H1 (cell line): ENCODE measurements around the gene ZNF283. TPM values are rescaled to one million over a fixed set of nuclear protein-coding genes. Genes with fewer than 3 reads are reported as not detected.
A peak's percentile ranks its signal among the peaks of the same experiment; 100 is the strongest.

Experiments
- CTCF ChIA-PET: fragments of 300-600 bp; sonication (Branson Sonifier 250); formaldehyde crosslinking; loops from one replicate; lab custom pipeline; 2021; ENCODE audit not compliant: partially characterized antibody; lab: Charles Lee
- POLR2A ChIA-PET: fragments of 300-600 bp; sonication (Branson Sonifier 250); formaldehyde crosslinking; loops from one replicate; lab custom pipeline; 2021; ENCODE audit warnings: inconsistent platforms; ENCODE audit not compliant: partially characterized antibody; lab: Charles Lee
- DNase-seq, 2 experiments: peaks; one replicate each; pipeline versions ENCODE4 v3.0.0 to v3.0.0-alpha.2; 2010 to 2022; ENCODE audit warnings: low spot score in 2 of 2, low read depth in 1 of 2, mixed read lengths in 1 of 2
- FAIRE-seq: peaks from 2 replicates; lab custom pipeline; 2011; peaks lifted over from hg19 to GRCh38; lab: Jason Lieb, UNC
- H2AFZ ChIP-seq: 2 replicates; pipeline ENCODE4 v1.8.1; 2012; ENCODE audit warnings: low read length, inconsistent platforms
- H2AK5ac ChIP-seq: 2 replicates; pipeline ENCODE4 v1.6.1; 2013; ENCODE audit warnings: low read depth, low read length
- H2BK120ac ChIP-seq: replicated peaks from 2 replicates; pipeline ENCODE3; 2013; ENCODE audit warnings: low read depth, low read length, inconsistent platforms
- H2BK12ac ChIP-seq: 2 replicates; pipeline ENCODE4 v1.6.1; 2013; ENCODE audit warnings: low read depth, low read length
- H2BK15ac ChIP-seq: 2 replicates; pipeline ENCODE4 v1.6.1; 2013; ENCODE audit warnings: low read length
- H2BK20ac ChIP-seq: 2 replicates; pipeline ENCODE4 v1.6.1; 2013; ENCODE audit warnings: low read length
- H2BK5ac ChIP-seq: 2 replicates; pipeline ENCODE4 v1.6.1; 2013; ENCODE audit warnings: low read depth, low read length
- H3K14ac ChIP-seq: 2 replicates; pipeline ENCODE4 v1.6.1; 2013; ENCODE audit warnings: inconsistent platforms; ENCODE audit not compliant: insufficient read length
- H3K18ac ChIP-seq: 2 replicates; pipeline ENCODE4 v1.6.1; 2013; ENCODE audit warnings: low read length; ENCODE audit errors: extremely low read depth
- H3K23ac ChIP-seq: 2 replicates; pipeline ENCODE4 v1.6.1; 2013; ENCODE audit warnings: inconsistent platforms; ENCODE audit not compliant: insufficient read length
- H3K23me2 ChIP-seq: 2 replicates; pipeline ENCODE4 v1.6.1; 2013; ENCODE audit warnings: low read depth, low read length
- H3K27ac ChIP-seq: 2 replicates; pipeline ENCODE4 v1.6.1; 2011; ENCODE audit warnings: low read depth, low read length, inconsistent platforms
- H3K27me3 ChIP-seq, 4 experiments: replicated peaks in 1 of 4; 1 replicate in 1 of 4; 2 replicates in 3 of 4; pipeline versions ENCODE4 v1.6.1 to v1.8.1; 2011 to 2013; ENCODE audit warnings: low read length in 3 of 4, mild to moderate bottlenecking in 3 of 4, inconsistent platforms in 2 of 4, mixed read lengths in 2 of 4, moderate library complexity in 1 of 4; ENCODE audit not compliant: control insufficient read depth in 3 of 4, insufficient read depth in 3 of 4; ENCODE audit errors: extremely low read depth in 1 of 4
- H3K36me3 ChIP-seq, 4 experiments: 2 replicates each; pipeline versions ENCODE4 v1.6.1 to v1.8.1; 2011 to 2013; ENCODE audit warnings: mild to moderate bottlenecking in 4 of 4, low read length in 3 of 4, moderate library complexity in 2 of 4, control low read depth in 1 of 4, inconsistent platforms in 1 of 4; ENCODE audit not compliant: insufficient read depth in 4 of 4, control insufficient read depth in 2 of 4
- H3K4ac ChIP-seq: replicated peaks from 2 replicates; pipeline ENCODE3; 2013; ENCODE audit warnings: low read length, low read depth, mixed read lengths, inconsistent platforms; ENCODE audit not compliant: insufficient read length
- H3K4me1 ChIP-seq, 4 experiments: replicated peaks in 1 of 4; 1 replicate in 1 of 4; 2 replicates in 3 of 4; pipeline versions ENCODE4 v1.6.1 to v1.8.1; 2011 to 2013; ENCODE audit warnings: low read length in 3 of 4, inconsistent platforms in 2 of 4, mixed read lengths in 1 of 4; ENCODE audit not compliant: insufficient read depth in 4 of 4, control insufficient read depth in 3 of 4
- H3K4me2 ChIP-seq, 2 experiments: 2 replicates each; pipeline versions ENCODE4 v1.6.1 to v1.8.1; 2011 to 2013; ENCODE audit warnings: low read depth in 2 of 2, low read length in 2 of 2, control low read depth in 1 of 2, inconsistent platforms in 1 of 2, mild to moderate bottlenecking in 1 of 2; ENCODE audit not compliant: insufficient read depth in 1 of 2
- H3K4me3 ChIP-seq, 4 experiments: fragments of 200-600, 300-600 bp in 1 of 4; sonication (generic), shearing (Covaris generic), sonication (Bioruptor Twin) in 1 of 4; 2 replicates each; pipeline versions ENCODE4 v1.5.1 to v1.8.1; 2011 to 2016; ENCODE audit warnings: low read length in 4 of 4, low read depth in 3 of 4, control low read depth in 2 of 4, inconsistent platforms in 2 of 4, mild to moderate bottlenecking in 2 of 4, mixed read lengths in 1 of 4, moderate library complexity in 1 of 4; ENCODE audit not compliant: insufficient read depth in 2 of 4; ENCODE audit errors: extremely low read depth in 1 of 4
- H3K56ac ChIP-seq: replicated peaks from 2 replicates; pipeline ENCODE3; 2013; ENCODE audit warnings: low read depth, mild to moderate bottlenecking, mixed read lengths, low read length, inconsistent platforms; ENCODE audit not compliant: insufficient read length
- H3K79me1 ChIP-seq: 2 replicates; pipeline ENCODE4 v1.6.1; 2013; ENCODE audit warnings: low read depth, low read length, control low read depth
- H3K79me2 ChIP-seq, 2 experiments: 2 replicates each; pipeline versions ENCODE4 v1.6.1 to v1.8.1; 2012 to 2013; ENCODE audit warnings: low read length in 2 of 2, mild to moderate bottlenecking in 2 of 2, inconsistent platforms in 1 of 2; ENCODE audit not compliant: insufficient read depth in 2 of 2, control insufficient read depth in 1 of 2
- H3K9ac ChIP-seq, 4 experiments: replicated peaks in 1 of 4; 1 replicate in 1 of 4; 2 replicates in 3 of 4; pipeline versions ENCODE4 v1.6.1 to v1.8.1; 2011 to 2013; ENCODE audit warnings: low read depth in 3 of 4, low read length in 3 of 4, control low read depth in 2 of 4, mild to moderate bottlenecking in 2 of 4, moderate library complexity in 2 of 4, inconsistent platforms in 1 of 4; ENCODE audit errors: extremely low read depth in 1 of 4
- H3K9me3 ChIP-seq, 2 experiments: 2 replicates each; pipeline versions ENCODE4 v1.6.1 to v1.8.1; 2012 to 2013; ENCODE audit warnings: mild to moderate bottlenecking in 2 of 2, moderate library complexity in 2 of 2, control low read depth in 1 of 2, inconsistent platforms in 1 of 2, low read depth in 1 of 2, low read length in 1 of 2, mixed read lengths in 1 of 2; ENCODE audit not compliant: insufficient read depth in 2 of 2
- H4K20me1 ChIP-seq, 2 experiments: replicated peaks in 1 of 2; 2 replicates each; pipeline versions ENCODE3 to v1.8.1; 2011 to 2013; ENCODE audit warnings: inconsistent platforms in 2 of 2, low read length in 2 of 2, mild to moderate bottlenecking in 1 of 2; ENCODE audit not compliant: insufficient read depth in 2 of 2, control insufficient read depth in 1 of 2
- H4K5ac ChIP-seq: 2 replicates; pipeline ENCODE4 v1.6.1; 2013; ENCODE audit warnings: low read length, low read depth, mixed read lengths, inconsistent platforms; ENCODE audit not compliant: insufficient read length
- H4K8ac ChIP-seq: 2 replicates; pipeline ENCODE4 v1.8.0; 2013; ENCODE audit warnings: mild to moderate bottlenecking, moderate library complexity, low read length, inconsistent platforms; ENCODE audit not compliant: insufficient read depth; ENCODE audit errors: extremely low read depth
- H4K91ac ChIP-seq: replicated peaks from 2 replicates; pipeline ENCODE3; 2013; ENCODE audit warnings: low read length, mixed read lengths, inconsistent platforms; ENCODE audit not compliant: insufficient read length
- USF2 ChIP-seq: IDR thresholded peaks from 2 replicates; pipeline ENCODE4 v1.6.1; 2011; ENCODE audit warnings: low read length, improper control_type of control experiment
- WGBS, 2 experiments: shearing (Covaris generic) in 1 of 2; methylation state at CpG; one replicate each; pipeline versions ENCODE4 v1.1.6 to v1.1.7; 2013 to 2015; ENCODE audit warnings: low lambda C conversion rate in 2 of 2, mixed read lengths in 2 of 2, inconsistent platforms in 1 of 2, low coverage in 1 of 2, missing lambda C conversion rate in 1 of 2; ENCODE audit not compliant: insufficient replicate concordance in 2 of 2, insufficient coverage in 1 of 2, insufficient read length in 1 of 2; ENCODE audit errors: extremely low coverage in 1 of 2, missing lambda C conversion rate in 1 of 2; 5-methylcytosine and 5-hydroxymethylcytosine counted together
- polyA plus RNA-seq, 7 experiments: library from polyadenylated mRNA; depleted of rRNA in 3 of 7; stranded (reverse) in 5 of 7; unstranded in 2 of 7; fragments of >200 nt in 5 of 7; fragments of 200-250 nt in 2 of 7; gene quantifications; 1 replicate in 5 of 7; 2 replicates in 1 of 7; 4 replicates in 1 of 7; pipeline versions ENCODE4 v1.2.1 to v1.2.3, GENCODE V29; 2011 to 2013; ENCODE audit warnings: missing spikeins in 2 of 7, mixed read lengths in 2 of 7
- total RNA-seq: library from RNA; stranded (reverse); fragmentation: NEBNext Ultra II Directional; extraction: Animal tissue kit (Norgen Biotek cat#: 25700); gene quantifications from 2 replicates; pipeline ENCODE4 v1.2.1, GENCODE V29; 2021

Gene ZNF283
- total and polyA plus RNA-seq, 2 of the 8 experiments (the other 6 are each of a cell fraction or from before 2014, with no cell fraction given) = 1.1 to 4.3 TPM

DNA sequence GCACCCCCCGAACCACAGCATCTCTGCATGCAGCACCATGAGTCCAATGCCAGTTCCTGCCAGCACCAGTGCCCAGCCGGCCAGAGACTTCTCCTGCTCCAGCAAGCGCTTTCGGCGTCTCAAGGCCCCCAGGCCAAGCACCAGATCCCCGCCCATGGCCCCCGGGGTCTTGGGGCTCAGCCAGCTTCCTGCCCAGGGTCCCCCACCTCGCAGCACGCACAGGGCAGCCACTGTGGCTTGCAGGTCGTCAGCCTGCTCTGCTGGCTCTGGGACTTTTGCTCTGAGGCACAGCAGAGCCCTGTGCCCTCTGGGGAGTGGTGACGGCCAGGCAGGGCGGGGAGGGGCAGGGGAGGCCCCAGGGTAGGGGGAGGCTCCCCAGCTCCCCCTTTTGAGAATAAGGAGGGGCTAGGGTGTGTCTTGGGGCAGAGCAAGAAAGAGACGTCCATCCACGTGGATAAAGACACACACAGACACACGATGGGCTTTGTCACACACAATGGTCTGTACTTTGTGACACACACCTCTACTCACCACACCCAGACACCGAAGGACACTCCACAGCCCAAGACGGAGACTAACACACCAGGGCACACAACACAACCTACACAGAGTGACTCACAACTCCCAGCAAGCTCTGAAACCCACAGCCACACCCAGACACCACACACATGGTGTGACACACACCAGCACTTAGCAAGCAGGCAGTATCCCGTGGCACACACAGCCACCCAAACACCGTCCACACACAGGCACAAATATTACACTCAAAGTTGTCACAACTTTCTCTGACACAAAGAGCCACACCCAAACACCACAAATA is 46.2 kb upstream of the ZNF283 start, which contains the start of gene KCNN4:
Gene KCNN4 (minus strand): TSS at position 268 of the 820 bp plus-strand sequence. CDS start 112 bp downstream, at position 156.
- ChIA-PET POLR2A (no interaction called here), CTCF (interaction anchor here (1.3 to 37.0 kb wide), 2 partner anchors 25 kb away, joined by 3 to 703 read pairs; partner anchors contain the start of gene SMG9)
- Histone ChIP-seq H3K23ac (no peak within 1 kb of the TSS), H2BK15ac (peak within 1 kb of the TSS; percentile 88), H3K9me3 (no peaks in the 10 kb centered on the region), H3K27me3 (no peaks in the 10 kb centered on the region; a peak in 1 of 7 replicates), H3K18ac (no peak within 1 kb of the TSS), H3K14ac (no peak within 1 kb of the TSS), H4K5ac (no peak within 1 kb of the TSS), H3K79me2 (no peaks in the 10 kb centered on the region), H3K4me3 (no peak within 1 kb of the TSS), H4K8ac (no peak within 1 kb of the TSS; the same call in 1 of the 2 replicates), H2BK12ac (peak within 1 kb of the TSS; percentile 92; the same call in 1 of the 2 replicates), H2BK20ac (0 out of 2 replicates have a peak within 1 kb of the TSS, but pooled peaks have one; percentile 32), H2BK120ac (no peak within 1 kb of the TSS), H2AFZ (no peak within 1 kb of the TSS), H3K36me3 (no peaks in the 10 kb centered on the region), H3K79me1 (no peaks in the 10 kb centered on the region; the same call in 1 of the 2 replicates), H2BK5ac (peak within 1 kb of the TSS; percentile 87; the same call in 1 of the 2 replicates), H3K9ac (no peak within 1 kb of the TSS), H4K20me1 (peaks cover 0 to 4% of the 10 kb centered on the region in 2 experiments), H3K56ac (no peak within 1 kb of the TSS), H3K23me2 (0 out of 2 replicates have a peak, but pooled peaks cover 2% of the 10 kb centered on the region), H3K4me2 (no peak within 1 kb of the TSS), H3K4me1 (peaks cover 0 to 13% (median 6%) of the 10 kb centered on the region in 4 experiments; a peak in 6 of 7 replicates), H3K4ac (peak within 1 kb of the TSS; percentile 66), H3K27ac (no peak within 1 kb of the TSS), H2AK5ac (no peak within 1 kb of the TSS), H4K91ac (peak within 1 kb of the TSS; percentile 55)
- WGBS, 2 experiments = 67% methylated on average over 18 of the region's 19 CpGs; no CpG with 5 or more reads in 1 of the 2 experiments
- DNase-seq (no peak), FAIRE-seq (no peak)
- TF ChIP-seq USF2 = no peak
